ENCODE data around the gene HIC2. TPM values are rescaled to one million over a fixed set of nuclear protein-coding genes. Genes with fewer than 3 reads are reported as not detected.
"Not testable (repeated sequence)": the region's sequence is repeated elsewhere in the genome, so short reads cannot be mapped to it uniquely, and the experiment has no call there.

Gene HIC2
- total RNA-seq, 1 experiment from 2014 or later = 0.99 TPM

DNA sequence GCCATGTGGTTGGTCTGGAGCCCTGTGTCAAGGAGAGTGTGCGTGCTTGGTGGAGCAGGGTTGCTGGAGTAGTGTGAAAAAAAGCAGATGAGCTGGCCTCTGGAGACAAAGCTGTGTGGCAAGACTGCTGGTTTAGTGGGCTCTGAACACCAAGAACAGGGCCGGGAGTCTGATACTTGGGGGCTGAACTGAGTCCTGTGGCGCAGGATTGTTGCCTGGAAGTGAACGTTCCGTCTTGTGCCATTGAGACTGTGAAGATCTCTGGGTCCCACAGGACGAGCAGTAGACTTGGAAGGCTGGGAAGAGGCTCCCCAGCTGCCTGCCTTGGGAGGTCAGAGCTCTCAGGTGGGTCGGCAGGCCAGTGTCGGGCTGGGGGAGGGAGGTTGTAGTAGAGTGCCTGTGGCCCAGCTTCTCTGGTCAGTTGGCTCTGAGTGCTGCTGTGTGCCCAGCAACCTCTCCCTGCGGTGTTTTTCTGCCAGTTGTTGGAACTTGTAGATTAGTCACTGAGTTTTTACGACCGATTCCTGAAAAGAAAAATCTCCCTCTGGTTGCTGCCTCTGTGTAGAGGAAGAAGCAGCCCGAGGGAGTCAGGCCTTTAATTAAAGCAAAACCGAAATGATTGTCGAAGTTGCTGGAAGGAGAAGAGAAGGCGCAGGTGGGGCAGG lies 1.9 kb downstream of the HIC2 start:
- not testable (repeated sequence) for DNase-seq, H3K9me3 ChIP-seq, H3K27me3 ChIP-seq, H3K36me3 ChIP-seq, H3K4me3 ChIP-seq

GRCh38 chr22:21420180-21420763 lies 3.1 kb downstream of the HIC2 start:
- H3K27me3 ChIP-seq, H3K9me3 ChIP-seq, DNase-seq, H3K4me3 ChIP-seq, H3K36me3 ChIP-seq: not testable (repeated sequence)

GRCh38 chr22:21424084-21424709 lies 7.0 kb downstream of the HIC2 start:
- not testable (repeated sequence) for H3K36me3 ChIP-seq, H3K27me3 ChIP-seq, DNase-seq, H3K4me3 ChIP-seq, H3K9me3 ChIP-seq

DNA sequence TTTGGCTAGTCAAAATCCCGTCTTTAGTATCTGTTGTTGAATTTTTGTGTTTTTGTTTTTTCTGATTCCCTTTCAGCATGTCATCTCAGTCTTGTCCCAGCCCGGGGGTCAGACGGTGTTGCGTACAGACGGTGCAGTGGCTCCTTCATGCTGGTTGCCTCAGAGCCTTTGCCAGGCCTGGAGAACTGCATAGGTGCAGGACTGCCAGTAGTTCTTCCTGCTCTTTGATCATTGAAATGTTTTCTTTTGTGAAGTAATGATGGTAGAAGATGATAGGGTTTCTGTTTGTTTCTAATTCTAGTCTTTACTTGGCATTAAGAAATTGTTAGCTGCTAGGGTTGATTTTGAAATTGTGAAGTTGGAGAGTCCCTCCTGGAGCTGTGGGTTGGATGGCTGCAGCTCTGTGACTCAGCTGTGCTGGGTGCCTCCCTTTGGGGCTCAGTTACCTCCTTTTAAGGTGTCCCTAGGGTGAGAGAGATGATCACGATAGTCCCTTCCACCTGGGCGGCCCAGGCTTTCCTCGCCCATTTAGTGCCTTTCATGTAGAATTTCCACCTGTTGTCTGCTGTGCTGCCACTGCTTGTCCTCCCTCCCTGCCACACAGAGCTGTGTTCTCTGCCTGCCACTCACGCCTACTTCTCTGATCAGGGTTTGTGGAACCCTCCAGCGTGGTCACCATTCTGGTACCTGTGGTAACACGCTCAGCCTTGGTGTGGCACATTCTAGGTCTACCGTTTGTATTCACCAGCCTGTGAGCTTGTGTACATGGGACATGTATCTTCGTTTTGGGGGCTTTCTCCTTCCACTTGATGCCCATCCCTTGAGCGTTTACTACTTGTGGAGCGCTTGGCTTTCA lies 17.4 kb downstream of the HIC2 start:
- H3K9me3 ChIP-seq = not testable (repeated sequence)

DNA sequence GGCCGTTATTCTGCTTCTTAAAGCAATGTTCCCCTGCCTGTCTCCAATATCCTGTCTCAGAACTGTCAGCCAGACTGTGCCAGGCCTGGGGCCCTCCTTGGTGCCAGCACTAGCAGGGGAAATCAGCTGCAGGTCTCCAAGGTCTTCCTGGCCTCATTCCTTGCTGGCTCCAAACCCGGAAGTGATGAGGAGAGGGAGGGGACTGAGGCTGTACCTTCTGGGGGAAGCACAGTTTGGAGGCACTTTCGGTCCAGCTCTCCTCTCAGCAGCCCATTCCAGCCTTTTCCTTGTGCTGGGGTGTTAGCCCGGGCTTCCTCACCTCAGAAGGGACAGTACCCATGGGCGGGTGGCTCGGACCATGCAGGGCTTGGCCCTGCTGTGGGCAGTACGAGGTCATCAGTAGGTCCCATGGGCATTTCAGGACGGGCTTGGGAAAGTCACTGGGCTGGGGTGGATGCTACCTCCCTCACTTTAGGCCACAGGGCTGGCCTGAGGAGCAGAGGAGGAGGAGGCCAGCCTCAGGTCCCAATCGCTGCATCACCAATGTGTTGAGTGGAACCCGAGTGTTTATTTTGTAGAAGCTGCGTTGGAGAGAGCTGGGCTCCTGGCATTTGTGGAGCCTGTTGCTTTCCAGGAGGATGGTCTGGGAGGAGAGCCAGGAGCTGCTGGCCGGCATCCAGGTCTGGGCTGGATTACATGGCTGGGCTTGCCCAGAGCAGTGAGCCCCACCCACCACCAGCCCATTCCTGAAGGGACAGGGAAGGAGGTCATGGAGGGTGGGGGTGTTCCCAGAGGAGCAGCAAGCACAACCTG lies 19.0 kb downstream of the HIC2 start:
- not testable (repeated sequence) for H3K36me3 ChIP-seq, H3K9me3 ChIP-seq, H3K27me3 ChIP-seq, H3K4me3 ChIP-seq, DNase-seq

More for the DNA sequence above, 17.4 kb downstream of the HIC2 start:
- DNase-seq, H3K4me3 ChIP-seq, H3K27me3 ChIP-seq, H3K36me3 ChIP-seq: not testable (repeated sequence)

DNA sequence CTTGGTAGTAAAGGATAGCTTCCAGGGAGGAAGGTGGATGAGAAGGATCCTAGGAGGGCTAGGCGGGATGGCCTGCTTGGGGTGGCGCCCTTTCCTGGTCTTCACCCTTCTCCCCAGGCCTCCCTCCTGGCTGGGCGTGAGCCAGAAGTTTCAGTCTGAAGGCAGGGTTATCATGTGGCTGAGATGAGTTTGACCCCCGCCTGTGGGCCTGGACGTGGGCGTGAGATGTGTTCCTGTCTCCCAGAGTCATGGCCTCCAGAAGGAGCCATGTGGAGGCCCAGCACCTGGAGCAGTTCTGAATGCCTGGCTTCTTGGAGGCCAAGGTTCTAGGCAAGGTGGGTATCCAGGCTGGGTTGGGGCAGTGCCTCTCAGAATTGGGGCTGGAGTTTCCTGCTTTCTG lies 20.8 kb downstream of the HIC2 start:
- H3K27me3 ChIP-seq, DNase-seq, H3K9me3 ChIP-seq, H3K4me3 ChIP-seq, H3K36me3 ChIP-seq: not testable (repeated sequence)

- H3K4me3 ChIP-seq, DNase-seq, H3K36me3 ChIP-seq, H3K27me3 ChIP-seq, H3K9me3 ChIP-seq: not testable (repeated sequence)
Measured at GRCh38 chr22:21440018-21440636, 23.0 kb downstream of the HIC2 start.

DNA sequence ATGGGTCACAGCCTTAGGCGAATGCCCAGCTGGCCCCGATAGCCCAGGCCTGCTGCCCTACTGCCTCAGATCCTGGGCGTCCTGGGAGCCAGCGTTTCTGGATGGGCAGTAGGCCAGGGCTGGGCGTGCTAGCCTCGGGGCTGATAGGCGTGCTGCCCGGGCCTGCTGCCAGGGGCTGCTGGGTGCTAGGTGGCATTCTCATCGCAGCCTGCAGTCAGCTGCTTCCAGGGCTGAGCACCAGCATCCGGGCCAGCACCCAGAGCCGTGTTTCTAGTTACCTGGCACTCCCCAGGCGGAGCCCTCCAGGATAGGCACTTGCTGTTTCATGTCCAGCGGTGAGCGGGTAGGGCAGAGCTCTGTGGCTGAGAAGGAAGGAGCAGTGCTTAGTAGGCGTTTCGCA lies 23.5 kb downstream of the HIC2 start:
- H3K9me3 ChIP-seq, H3K36me3 ChIP-seq, H3K4me3 ChIP-seq, DNase-seq, H3K27me3 ChIP-seq: not testable (repeated sequence)

DNA sequence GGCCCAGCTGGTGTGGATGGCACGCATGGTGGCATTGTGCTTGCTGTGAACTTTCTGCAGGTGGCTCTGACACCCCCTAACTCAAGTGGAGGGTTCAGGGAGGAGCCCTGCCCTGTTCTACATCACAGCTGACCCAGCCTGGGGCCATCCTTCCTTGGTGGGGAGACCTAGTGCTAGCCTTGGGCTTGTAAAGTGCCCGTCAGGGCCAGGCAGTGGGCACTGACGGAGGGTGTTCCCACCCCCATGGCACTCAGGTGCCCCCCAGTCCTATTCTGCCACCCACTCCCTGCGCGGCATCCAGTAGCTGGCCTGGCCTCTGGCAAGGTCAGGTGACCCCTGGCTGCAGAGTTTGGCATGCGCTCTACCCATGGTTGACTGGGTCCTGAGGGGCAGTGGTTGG lies 24.0 kb downstream of the HIC2 start:
- DNase-seq, H3K36me3 ChIP-seq, H3K4me3 ChIP-seq, H3K9me3 ChIP-seq, H3K27me3 ChIP-seq: not testable (repeated sequence)

GRCh38 chr22:21442123-21442522 lies 25.0 kb downstream of the HIC2 start:
- DNase-seq, H3K27me3 ChIP-seq, H3K9me3 ChIP-seq, H3K4me3 ChIP-seq, H3K36me3 ChIP-seq: not testable (repeated sequence)

DNA sequence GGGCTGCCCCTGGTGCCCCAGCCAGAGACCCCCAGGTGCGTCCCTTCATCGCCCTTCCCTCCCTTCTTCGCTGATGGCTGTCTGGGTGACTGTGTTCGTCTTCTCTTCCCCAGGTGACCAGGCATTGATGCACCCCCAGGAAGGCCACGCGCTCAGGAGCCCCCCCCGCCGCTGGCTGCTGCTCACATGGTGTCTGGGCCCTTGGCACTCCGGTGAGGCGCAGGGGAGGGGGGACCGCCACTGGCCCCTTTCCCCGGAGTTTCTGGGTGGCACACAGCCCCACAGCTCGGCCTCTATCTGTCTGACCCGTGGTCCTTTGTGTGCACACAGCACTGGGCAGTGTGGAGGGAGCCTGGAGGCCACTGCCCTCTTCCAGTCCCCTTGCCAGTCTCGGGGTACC lies 25.5 kb downstream of the HIC2 start:
- not testable (repeated sequence) for DNase-seq, H3K4me3 ChIP-seq, H3K27me3 ChIP-seq, H3K9me3 ChIP-seq, H3K36me3 ChIP-seq

DNA sequence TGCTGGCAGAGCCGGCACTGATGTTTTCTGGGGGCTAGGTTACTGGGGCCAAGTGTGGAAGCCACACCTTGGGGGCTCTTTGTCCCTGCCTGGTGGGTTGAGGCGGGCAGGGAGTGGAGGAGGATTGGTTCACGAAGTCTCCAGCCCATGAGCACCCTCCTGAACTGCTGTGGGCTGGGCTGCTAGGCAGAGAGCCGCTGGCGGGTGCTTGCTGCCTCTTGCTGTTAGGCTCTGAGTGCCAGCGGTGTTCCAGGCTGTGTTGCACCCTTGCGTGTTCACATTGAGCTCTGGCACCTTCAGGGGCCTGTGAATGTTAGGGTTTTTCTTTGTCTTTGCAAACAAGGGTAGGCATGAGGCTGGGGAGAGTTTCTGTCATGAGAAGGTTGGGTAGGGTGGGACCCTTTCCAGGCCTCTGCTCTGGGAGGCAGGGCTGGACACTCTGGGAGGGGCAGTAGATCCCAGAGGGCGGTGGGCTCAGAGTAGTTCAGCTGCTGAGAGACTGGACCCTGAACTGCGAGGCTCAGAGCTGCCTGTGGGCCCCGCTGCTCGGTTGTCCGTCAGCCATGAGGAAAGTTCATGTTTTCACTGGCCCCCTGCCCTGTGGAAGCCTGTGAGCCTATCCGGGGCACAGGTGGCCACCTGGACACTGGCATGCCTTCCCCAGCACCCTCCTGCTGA lies 26.0 kb downstream of the HIC2 start:
- no peaks in the 10 kb centered on the region; the same call in 1 of the 2 replicates for H3K36me3 ChIP-seq
- no peak overlapping the region for H3K4me3 ChIP-seq
- no peaks in the 10 kb centered on the region for H3K27me3 ChIP-seq
- no peaks in the 10 kb centered on the region for H3K9me3 ChIP-seq
- DNase-seq = no peak

DNA sequence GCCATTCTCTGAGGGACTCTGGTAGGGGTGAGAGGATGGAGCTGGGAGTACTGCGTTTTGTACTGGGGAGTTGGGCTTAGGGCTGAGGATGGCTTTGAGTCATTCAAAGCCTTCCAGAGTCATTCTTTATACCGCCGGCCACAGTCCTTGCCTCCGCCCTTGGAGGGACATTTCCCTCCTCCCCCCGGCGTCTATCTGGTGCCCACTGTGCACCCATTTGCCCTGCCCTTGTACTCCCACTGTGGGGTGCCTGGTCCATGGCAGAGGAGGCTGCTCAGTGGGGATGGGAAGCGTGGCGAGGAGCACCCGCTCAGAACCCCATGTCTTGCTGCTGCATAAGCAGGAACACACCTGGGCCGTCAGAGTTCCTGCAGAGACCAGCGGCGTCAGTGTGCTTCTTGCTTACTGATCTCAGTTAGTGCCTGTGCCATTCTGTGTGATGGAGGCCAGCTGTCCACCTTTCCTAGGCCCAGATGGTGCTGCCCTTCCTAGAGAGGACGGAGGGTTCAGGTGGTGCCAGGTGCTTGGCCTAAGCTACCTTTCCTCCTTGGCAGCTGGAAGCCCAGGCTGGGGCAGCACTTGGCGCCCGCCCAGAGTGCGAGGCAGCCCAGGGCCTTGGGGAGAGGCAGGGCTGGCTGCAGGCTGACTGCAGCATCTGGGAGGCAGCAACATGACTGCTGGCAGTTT lies 26.7 kb downstream of the HIC2 start:
- no peaks in the 10 kb centered on the region for H3K9me3 ChIP-seq
- DNase-seq = no peak
- H3K4me3 ChIP-seq = no peak overlapping the region

DNA sequence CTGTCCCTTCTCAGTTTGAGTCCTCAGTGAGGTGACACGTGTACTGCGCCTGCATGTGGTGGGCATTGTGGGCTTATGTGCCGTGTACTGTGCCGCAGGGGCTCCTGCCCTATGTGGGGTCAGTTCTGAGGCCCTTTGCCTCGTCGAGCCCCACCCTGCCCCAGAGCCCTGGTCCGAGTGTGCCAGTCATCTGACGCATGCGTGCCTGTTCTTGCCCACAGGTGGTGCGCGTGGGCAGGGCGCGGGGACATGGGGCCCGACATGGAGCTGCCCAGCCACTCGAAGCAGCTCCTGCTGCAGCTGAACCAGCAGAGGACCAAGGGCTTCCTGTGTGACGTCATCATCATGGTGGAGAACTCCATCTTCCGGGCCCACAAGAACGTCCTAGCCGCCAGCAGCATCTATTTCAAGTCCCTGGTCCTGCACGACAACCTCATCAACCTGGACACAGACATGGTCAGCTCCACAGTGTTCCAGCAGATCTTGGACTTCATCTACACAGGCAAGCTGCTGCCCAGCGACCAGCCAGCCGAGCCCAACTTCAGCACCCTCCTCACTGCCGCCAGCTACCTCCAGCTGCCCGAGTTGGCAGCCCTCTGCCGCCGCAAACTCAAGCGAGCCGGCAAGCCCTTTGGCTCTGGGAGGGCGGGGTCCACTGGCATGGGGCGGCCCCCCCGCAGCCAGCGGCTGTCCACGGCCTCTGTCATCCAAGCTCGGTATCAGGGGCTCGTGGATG lies 27.7 kb downstream of the HIC2 start:
- DNase-seq = no peak
- H3K27me3 ChIP-seq = no peaks in the 10 kb centered on the region

More for the DNA sequence above, 26.7 kb downstream of the HIC2 start:
- no peaks in the 10 kb centered on the region; the same call in 1 of the 2 replicates for H3K36me3 ChIP-seq
- H3K27me3 ChIP-seq = no peaks in the 10 kb centered on the region

More for the DNA sequence above, 27.7 kb downstream of the HIC2 start:
- Histone ChIP-seq H3K36me3 (no peaks in the 10 kb centered on the region; the same call in 1 of the 2 replicates), H3K9me3 (no peaks in the 10 kb centered on the region), H3K4me3 (no peak overlapping the region)

Data from MG63 (cell line).